Measurements from ENCODE around the gene SLC4A5.

Gene SLC4A5

GRCh38 chr2:74206180-74206688 is 137.0 kb downstream of the SLC4A5 start:
- peak overlapping the region; percentile 26 for H3K4me3 ChIP-seq (ENCODE audit: low read depth, low read length)
- no peak for TF ChIP-seq MAX (IDR thresholded peaks at IDR 0.05; ENCODE audit: low read depth, low read length)
- no peak for TF ChIP-seq POLR2A (IDR thresholded peaks at IDR 0.05; ENCODE audit: extremely low read depth, insufficient read length)
- TF ChIP-seq MYC (IDR thresholded peaks at IDR 0.05; ENCODE audit: low read depth, low read length), result no peak
- no peak for TF ChIP-seq CTCF (IDR thresholded peaks at IDR 0.05; ENCODE audit: low read depth, low read length)
- peak; percentile 85 for DNase-seq (ENCODE audit: low read depth)

GRCh38 chr2:74205596-74205995 is 137.6 kb downstream of the SLC4A5 start:
- peak overlapping the region; percentile 26 for H3K4me3 ChIP-seq (ENCODE audit: low read depth, low read length)
- DNase-seq (ENCODE audit: low read depth), result peak; percentile 59
- no peak for TF ChIP-seq MYC (IDR thresholded peaks at IDR 0.05; ENCODE audit: low read depth, low read length)
- no peak for TF ChIP-seq POLR2A (IDR thresholded peaks at IDR 0.05; ENCODE audit: extremely low read depth, insufficient read length)
- no peak for TF ChIP-seq MAX (IDR thresholded peaks at IDR 0.05; ENCODE audit: low read depth, low read length)
- no peak for TF ChIP-seq CTCF (IDR thresholded peaks at IDR 0.05; ENCODE audit: low read depth, low read length)

GRCh38 chr2:74205113-74205512 is 138.1 kb downstream of the SLC4A5 start:
- TF ChIP-seq MYC (IDR thresholded peaks at IDR 0.05; ENCODE audit: low read depth, low read length) (no peak), POLR2A (IDR thresholded peaks at IDR 0.05; ENCODE audit: extremely low read depth, insufficient read length) (no peak), CTCF (IDR thresholded peaks at IDR 0.05; ENCODE audit: low read depth, low read length) (no peak), MAX (IDR thresholded peaks at IDR 0.05; ENCODE audit: low read depth, low read length) (no peak)
- no peak overlapping the region for H3K4me3 ChIP-seq (ENCODE audit: low read depth, low read length)
- no peak for DNase-seq (ENCODE audit: low read depth)

- TF ChIP-seq MAX (IDR thresholded peaks at IDR 0.05; ENCODE audit: low read depth, low read length) (no peak), MYC (IDR thresholded peaks at IDR 0.05; ENCODE audit: low read depth, low read length) (no peak), CTCF (IDR thresholded peaks at IDR 0.05; ENCODE audit: low read depth, low read length) (no peak), POLR2A (IDR thresholded peaks at IDR 0.05; ENCODE audit: extremely low read depth, insufficient read length) (no peak)
- no peak for DNase-seq (ENCODE audit: low read depth)
- peak overlapping the region; percentile 2 for H3K4me3 ChIP-seq (ENCODE audit: low read depth, low read length)
These were observed 138.8 kb downstream of the SLC4A5 start for GRCh38 chr2:74204436-74204835.

GRCh38 chr2:74201596-74201995 is 141.6 kb downstream of the SLC4A5 start:
- peak; percentile 31 for DNase-seq (ENCODE audit: low read depth)
- TF ChIP-seq MAX (IDR thresholded peaks at IDR 0.05; ENCODE audit: low read depth, low read length) (no peak), MYC (IDR thresholded peaks at IDR 0.05; ENCODE audit: low read depth, low read length) (no peak), CTCF (IDR thresholded peaks at IDR 0.05; ENCODE audit: low read depth, low read length) (no peak), POLR2A (IDR thresholded peaks at IDR 0.05; ENCODE audit: extremely low read depth, insufficient read length) (no peak)
- peak overlapping the region; percentile 97 for H3K4me3 ChIP-seq (ENCODE audit: low read depth, low read length)

All from NB4 (cell line).